Amniotic epithelial cell (primary cell): ENCODE results near the gene FAM20A.
A peak's percentile ranks its signal among the peaks of the same experiment; 100 is the strongest.

Source experiments
- DNase-seq: peaks from one replicate; pipeline ENCODE4 v3.0.0-alpha.2; 2010; ENCODE audit warnings: low read depth

FAM20A gene

DNA sequence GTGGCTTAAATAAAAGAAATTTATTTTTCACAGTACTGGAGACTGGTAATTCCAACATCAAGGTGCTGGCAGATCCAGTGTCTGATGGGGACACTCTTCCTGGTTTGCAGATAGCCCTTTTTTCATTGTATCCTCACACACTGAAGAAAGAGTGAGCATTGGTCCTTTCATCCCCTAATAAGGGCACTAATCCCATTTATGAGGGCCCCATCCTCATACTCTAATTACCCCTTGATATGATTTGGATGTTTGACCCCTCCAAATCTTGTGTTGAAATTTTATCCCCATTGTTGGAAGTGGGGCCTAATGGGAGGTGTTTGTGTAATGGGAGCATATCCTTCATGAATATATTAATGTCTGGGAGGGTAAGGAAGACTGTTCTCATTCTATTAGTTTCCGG lies 9.4 kb upstream of the FAM20A start:
- DNase-seq, result no peak

DNA sequence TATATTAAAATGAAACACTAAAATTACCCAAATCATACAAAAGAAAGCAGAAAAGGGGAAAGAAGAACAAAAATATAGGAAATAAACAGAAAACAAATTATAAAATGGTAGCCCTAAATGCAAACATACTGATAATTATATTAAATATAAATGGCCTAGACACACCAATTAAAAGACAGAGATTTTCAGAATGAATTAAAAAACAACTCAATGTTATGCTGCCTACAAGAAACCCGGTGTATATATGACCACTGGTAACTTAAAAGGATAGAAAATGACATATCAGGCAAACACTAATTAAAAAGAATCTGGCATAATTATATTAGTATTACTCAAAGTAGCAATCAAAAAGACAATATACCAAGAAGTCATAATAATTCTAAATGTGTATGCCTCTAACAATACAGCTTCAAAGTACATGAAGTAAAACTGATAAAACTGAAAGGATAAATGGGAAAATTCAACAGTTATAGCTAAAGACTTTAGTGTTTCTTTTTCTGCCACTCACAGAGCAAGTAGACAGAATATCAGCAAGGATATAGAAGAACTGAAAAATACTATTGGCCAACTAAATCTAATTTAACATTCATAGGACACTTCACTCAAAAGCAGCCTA lies 7.5 kb upstream of the FAM20A start:
- DNase-seq, result no peak

DNA sequence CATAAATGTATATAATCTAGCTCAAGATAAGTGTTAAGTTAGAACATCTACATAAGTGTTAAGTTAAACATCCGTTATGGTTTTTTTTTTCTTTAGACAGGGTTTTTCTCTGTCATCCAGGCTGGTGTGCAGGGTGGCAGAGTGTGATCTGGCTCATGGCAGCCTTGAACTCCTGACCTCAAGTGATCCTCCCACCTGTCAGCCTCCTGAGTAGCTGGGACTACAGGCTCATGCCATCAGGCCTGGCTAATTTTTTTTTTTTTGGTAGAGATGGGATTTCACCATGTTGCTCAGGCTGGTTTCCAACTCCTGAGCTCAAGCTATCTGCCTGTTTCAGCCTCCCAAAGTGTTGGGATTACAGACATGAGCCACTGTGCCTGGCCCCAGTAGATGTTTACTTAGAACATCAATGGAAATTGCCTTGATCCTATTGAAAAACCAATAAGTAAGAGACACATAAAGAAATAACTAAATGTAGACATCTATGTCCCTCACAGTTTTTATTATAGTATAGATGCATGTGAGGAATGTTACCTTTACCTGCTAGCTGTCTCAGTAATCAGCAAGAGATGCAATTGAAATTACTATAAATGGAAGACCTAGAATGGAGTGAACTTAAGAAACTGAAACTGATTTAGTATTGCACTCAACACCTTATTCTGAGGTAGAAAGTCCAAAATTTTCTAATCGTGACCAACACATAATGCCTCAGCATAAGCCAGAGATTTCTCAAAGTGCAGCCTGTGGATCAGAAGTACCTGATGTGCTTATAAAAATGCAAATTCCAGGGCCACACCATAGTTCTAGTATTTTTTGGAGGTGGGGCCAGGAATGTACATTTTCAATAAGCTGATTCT lies 5.5 kb upstream of the FAM20A start:
- DNase-seq, result no peak

DNA sequence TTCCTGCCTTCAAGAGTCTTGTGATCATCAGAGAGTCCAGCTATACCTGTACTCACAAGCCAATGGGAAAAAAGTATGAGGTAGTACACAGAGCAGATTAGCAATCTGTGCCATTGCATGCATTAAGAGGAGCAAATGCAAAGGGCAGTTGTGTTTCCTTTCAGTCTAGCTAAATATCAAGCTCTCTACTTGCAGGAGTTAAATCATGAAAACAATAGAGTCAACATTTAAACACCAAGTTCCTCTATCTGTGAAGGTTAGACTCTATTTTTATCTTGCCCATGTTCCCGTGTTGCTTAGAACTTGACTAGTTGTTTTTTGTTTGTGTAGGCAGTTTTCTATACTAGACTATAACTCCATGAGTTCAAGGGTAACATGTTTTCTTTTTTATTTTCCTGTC lies 4.7 kb upstream of the FAM20A start:
- DNase-seq, result no peak

DNA sequence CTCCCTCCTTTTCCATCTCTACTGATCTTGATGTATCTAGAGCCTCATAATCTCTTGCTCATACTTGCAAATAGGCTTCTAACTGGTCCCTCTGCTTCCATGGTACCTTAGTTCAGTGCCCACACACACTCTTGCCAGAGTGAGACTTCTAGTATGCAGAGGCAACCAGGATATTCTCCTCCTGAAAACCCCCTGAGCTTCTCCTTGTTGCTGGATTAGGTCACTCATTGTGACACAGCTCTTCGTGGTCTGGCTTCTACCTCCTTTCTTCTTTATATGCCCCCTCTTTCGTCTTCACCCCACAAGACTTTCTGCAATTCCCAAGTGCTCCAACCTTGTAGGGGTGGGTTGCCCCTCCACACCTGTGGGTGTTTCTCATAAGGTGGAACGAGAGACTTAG lies 2.5 kb upstream of the FAM20A start:
- no peak for DNase-seq

DNA sequence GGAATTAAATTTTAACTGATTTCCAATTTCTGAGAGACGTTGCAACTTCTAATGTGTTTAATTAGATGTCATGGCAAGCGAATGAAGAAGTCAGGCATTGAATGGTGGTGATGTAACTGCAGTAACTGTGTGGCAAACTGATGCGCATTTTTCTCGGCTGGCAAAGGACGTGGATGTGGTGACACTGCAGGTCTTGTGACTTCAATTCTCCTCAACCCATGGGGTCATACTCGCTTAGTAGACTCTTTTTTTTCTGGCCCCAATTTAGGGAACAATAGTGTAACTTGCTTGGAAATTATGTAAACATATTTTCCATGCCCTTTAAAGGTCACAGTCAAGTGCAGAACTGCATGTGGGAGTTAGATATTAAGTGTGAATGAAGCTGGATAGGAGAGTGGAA lies 1.9 kb upstream of the FAM20A start:
- no peak for DNase-seq

DNA sequence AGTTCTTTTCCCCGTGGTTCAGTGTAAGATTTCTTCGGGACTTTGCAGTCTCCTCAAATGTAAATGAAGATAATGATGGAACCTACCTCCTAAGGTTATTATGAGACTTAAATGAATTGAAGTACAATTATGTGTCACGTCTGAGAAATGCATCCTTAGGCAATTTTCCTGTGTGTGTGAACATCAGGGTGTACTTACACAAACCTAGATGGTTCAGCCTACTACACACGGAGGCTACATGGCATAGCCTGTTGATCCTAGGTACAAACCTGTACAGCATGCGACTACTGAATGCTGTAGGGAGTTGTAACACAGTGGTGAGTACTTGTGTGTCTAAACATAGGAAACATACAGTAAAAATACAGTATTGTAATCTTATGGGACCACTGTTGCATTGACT lies 1.1 kb upstream of the FAM20A start:
- peak; percentile 58 for DNase-seq

DNA sequence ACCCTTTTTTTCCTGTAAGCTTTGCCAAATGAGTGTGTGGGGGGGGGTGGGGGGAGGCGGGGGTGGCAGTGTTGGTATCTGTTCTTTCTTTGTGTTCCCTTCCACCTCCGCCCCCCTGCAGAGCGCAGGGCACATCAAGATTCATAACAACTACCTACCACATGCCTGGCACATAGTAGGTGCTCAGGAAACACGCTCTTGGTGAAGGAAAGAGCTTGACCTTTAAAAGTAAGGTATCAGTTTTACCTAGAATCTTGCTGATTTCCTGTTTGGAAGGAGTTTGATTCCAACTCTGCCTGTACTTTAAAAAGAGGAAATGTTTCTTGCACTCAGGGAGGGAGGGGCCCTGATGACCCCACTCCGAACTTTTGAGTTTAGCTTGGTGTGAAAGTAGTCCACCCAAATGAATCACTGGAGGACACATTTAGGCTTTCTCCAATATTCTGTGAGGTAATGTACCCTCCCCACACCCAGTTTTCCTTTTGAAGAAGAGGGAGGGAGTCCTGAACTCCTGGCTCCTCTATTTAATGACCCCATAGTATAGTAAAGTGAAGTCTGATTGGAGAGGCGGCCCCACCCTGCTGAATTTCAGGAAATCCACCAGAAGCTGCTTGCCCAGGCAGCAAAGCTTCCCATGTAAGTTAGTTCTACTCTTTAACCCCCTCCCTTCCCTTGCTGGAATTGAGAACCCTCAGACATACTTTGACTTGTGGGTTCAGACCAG lies 560 bp upstream of the FAM20A start:
- DNase-seq, result no peak

DNA sequence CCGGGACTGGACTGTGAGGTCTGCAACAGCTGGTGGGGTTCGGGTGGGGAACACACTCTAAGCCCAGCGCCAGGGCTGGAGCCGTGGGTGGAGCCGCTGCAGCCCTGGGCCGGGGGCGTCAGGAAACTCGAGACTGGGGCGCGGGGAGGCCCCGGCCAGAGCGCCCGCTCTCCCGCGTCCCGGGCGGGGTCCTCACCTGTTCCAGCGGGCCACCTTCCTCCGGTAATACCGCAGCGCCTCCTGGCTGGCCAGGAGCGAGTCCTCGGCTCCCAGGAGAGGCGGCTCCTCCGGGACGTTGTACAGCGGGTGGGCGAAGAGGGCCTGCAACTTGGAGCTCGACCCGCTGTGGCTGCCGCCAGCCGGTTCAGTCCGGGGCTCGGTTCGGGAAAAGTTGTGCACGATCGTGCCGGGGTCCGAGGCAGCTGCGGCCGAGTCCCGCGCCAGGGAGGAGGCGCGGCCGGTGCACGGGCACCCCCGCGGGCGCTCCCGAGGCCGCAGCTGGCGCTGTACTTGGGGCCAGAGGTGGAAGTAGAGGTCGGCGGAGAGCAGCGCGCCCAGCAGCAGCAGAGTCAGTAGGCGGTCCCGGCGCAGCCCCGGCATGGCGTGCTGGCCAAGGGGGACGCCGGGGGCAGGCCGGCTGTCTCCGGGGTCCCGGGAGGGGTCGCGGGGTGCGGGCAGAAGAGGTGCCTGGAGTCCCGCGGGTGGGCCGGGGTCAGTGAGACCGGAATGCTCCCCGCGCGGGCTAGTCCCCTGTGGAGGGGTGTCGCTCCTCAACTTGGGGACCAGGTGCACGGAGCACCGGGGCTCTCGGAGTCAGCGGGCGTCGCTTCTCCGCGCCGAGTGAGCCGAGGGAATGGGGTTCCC lies 868 bp downstream of the FAM20A start:
- DNase-seq, result no peak

DNA sequence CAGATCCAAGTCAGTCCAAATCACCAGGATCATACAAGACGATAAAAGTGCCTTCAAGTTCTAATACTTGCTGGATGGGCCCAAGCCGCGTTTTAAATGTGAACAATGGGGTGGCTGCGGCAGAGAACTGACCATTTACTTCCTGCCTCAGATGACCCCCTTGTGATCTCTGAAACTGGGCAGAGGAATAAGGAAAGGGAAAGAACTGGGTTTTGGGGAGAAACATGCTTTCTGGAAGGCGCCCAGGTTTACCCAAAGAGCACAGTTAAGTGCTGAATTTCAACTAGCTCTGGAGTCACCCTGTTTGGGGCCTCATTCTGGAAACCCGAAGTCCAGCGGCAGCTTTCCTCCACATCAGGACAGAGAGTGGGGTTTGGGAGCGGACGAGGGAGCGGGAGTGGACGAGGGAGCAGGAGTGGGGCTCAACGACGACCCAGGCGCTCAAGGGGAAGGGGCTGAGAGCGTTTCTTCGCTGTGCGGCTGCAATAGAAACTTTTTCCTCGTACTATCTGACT lies 1.6 kb downstream of the FAM20A start:
- no peak for DNase-seq

DNA sequence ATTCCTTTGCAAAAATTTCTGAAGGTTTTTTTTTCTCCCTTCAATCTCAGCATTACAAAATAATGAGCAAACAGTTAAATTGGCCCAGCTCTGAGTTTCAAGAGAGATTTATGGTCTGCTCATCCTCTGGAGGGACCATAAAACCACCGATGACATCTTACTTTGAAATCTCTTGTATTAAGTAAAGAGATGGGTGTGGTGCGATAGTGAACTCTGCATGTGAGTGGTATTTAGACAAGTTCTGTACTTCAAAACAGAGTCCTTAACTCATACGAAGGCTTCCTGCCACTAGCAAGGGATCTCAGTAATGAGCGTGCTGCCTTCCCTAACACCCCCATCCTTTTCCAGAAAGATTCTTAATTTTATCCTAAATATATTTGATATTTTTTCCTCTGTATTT lies 2.1 kb downstream of the FAM20A start:
- DNase-seq, result peak; percentile 81

DNA sequence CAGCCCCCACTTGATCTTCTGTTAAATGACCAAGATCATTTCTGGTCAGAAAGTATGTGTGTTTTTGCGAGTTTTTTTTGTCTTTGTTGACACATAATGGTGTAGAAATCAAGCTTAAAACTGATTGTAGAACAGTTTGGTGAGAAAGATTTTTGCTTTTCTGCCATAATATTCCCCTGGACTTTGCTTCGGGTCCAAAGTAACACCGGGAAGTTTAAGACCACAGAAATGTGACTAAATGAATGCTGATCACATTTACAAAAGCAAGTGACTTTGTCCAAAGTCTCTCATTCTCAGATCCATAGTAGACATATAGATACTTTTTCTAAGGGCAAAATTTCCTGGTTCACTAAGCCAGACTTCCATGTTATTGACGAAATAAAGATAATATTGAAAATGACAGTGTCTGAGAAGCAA lies 2.6 kb downstream of the FAM20A start:
- no peak for DNase-seq

DNA sequence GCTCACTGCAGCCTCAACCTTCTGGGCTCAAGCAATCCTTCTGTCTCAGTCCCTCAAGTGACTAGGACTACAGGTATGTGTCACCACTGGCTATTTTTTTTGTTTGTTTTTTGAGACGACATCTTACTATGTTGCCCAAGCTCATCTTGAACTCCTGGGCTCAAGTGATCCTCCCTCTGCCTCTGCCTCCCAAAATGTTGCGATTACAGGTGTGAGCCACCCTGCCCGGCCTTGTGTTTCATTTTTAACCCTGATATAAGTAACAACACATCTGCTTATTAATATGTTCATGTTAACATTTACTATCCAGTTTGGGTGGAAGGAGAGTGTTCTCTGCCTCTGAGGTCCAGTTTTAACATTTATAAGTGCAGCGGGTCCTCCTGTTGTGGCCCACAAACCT lies 3.1 kb downstream of the FAM20A start:
- no peak for DNase-seq

DNA sequence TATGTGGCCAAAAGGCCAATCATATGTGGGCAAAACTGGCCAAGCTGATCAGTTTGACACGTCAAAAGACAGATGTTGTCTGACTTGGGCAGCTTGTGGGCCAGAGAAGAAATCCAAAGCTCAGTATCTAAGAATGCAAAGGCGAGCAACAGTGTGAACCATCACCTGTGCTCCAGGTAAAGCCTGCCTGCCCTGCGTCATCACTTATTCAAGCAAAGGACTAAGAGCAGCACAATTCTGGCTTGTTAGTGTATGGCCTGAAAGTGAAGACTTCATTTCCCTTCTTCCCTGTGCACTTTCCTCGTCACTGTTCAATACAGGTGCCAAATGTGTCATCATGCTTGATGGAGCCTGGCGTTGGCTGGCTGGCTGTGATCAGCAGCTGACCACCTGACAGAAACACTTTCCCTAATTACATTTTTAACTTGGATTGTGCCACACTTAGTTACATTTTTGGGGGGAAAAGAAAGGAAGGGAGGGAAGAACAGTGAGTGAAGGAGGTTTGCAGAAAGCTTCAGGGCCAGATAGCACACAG lies 4.7 kb downstream of the FAM20A start:
- no peak for DNase-seq

DNA sequence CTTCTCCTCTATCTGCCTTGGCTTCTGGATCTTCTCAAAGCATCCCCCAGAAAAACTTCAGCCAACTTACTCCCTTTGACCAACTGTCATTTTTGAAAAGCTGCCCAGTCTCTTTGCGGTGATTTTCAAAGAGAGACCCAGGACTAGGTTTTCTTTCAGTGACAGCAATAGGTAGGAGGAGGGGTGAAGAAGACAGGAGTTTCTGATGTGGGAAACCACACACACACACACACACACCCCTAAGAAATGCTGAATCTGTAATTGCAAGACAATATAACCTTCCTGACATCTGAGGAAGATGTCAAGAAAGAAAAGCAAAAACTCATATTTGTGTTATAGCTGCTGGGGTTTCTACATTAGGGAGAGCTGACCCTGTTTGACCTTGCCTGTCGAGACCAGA lies 5.2 kb downstream of the FAM20A start:
- DNase-seq, result peak; percentile 48

DNA sequence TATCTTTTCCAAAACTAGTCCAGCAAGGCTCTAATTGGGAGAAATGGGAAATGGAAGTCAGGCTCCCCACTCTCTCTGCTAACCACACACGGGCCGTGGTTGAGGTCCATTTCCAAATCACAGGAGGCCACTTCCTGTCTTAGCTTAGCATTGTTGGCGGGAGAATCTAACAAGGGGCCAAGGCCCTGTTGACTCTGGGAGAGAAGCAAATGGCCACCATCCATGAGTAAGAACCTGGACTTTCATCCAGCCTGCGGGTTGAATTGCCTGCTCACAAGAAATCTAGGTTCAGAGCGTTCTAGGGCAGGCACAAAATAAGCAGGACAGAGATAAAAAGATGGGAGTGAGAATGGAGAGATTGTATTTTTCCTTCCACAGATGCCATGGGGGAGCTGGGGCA lies 5.7 kb downstream of the FAM20A start:
- DNase-seq, result peak; percentile 44

DNA sequence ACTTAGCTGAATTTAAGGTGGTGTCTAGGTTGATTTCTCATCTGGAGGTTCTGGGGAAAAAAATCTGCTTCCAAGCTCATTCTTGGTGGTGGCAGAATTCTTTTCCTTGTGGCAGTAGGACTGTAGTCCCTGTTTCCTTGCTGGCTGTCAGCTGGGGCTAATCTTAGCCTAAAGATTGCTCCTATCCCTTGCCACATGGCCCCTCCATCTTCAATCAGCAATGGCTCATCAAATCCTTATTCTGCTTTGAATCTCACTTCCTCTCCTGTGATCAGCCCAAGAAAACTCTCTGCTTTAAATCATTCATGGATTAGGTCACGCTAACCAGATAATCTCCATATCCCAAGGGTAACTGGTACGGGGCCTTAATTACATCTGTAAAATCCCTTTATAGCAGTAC lies 6.6 kb downstream of the FAM20A start:
- no peak for DNase-seq

DNA sequence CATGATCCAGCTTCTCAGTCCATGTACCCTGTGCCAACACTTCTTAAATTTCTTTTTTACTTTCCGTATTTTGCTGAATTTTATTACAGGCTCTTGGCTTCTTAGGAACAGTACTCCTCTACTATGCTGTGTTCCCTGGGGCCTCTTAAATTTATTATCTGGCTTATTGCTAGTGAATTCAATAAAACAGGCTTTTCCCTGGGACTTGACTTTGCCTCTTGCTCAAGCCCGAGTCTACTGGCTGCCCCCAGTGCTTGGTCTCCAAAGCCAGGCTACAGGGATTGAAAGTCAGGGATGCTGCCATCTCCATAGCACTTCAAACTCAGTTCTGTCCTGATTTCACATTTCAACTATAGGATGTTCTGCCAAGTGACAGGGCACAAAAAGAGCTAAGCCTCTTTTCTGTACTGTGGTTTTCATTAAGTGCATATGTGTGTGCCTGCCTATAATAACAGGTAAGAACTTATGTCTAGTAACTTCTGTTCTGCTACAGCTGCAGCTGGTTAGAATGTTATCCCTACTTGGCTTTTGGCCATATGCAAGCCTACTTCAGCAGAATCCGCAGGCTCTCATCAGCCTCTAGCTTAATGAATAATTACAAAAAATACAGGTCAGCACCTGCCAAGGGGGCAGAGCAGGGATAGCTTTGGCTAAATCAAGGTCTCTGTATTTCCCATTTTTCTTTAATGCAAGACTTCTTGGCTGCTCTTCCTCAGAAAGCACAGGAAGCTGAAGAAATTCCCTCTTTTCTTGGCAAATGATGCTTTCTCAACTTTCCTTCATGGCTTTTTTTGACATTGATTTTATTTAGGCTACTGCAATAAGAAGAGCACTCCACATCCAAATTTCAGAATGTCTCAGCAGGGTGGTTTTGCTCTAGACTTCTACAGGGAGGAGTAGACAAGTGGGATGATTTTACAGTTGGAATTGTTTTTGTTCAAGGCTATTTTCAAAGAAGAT lies 8.2 kb downstream of the FAM20A start:
- no peak for DNase-seq

DNA sequence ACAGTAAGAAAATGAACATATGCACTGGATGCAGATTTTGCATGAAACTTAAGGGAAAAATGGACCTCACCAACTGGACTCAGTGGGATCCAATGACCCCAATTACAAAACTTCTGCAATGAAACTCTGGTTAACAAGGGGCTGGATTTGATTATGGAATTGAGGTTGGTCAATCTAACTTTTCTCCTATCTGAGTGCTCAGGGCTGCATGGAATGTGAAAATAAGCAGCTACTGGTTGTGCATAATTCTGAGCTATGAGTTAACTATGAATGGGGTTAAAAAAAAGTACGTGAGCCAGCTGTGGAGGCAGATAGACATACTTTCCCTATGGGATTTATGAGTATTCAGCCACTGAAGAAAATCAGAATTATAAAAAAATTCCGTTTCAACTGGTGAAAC lies 9.2 kb downstream of the FAM20A start:
- DNase-seq, result no peak

DNA sequence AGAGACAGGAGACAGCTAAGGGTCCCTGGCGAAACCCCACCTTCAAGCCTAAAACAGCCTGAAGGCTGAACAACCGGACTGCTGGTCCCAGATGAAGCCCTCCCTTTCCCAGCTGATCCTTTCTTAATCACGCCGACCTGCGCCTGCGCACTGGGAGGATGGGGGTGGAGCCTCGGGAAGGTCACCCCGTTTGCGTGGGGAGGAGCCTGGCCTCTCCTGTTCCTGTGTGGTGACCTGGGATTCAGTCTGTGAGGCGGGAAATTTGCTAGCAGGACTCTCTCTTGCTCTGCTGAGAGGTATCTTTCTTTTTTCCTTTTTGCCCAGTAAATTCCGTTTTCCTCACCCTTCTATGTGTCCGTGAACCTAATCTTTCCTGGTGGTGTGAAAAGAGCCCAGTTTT lies 9.6 kb downstream of the FAM20A start:
- peak; percentile 55 for DNase-seq

DNA sequence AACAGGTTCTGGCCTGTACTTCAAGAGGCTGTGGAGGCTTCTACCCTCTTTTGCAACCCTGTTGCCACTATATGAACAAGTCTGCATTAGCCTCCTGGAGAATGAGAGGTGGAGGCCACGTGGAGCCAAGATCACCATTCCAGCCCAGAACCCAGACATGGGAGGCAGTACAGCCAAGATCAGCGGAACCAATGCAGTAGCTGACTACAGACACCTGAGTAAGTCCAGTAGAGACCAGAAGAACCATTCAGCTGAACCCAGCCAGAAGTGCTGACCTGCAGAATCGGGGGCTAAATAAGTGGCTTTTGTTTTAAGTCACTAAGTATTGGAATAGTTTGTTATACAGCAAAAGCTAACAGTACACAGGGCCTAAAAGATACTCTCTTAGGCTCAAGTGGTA lies 12.1 kb downstream of the FAM20A start:
- no peak for DNase-seq
